ENCODE measurements around the gene SERTAD2.

SERTAD2 gene

GRCh38 chr2:64606479-64607363 lies 47.0 kb downstream of the SERTAD2 start:
- DNase-seq = peak; percentile 47

- DNase-seq = no peak
Measured at GRCh38 chr2:64605991-64606478, 47.7 kb downstream of the SERTAD2 start.

- DNase-seq = no peak
Measured at GRCh38 chr2:64605026-64605471, 48.7 kb downstream of the SERTAD2 start.

DNA sequence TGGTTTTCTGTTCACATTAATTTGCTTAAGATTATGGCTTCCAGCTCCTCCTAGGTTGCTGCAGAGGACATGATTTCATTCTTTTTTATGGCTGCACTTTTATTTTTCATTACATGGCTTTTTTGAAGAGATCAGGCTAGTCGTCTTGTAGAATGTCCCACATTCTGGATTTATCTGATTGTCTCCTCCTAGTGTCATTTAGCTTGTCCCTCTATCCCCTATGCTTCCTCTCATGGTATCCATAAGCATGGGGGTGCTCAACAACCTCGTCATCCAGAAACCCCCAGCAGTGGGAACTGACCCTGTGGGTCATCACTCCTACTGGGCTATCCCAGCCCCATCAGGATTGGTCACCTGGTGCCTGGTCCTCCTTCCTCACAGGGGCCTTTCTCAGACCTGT lies 49.6 kb downstream of the SERTAD2 start:
- no peak for DNase-seq

DNA sequence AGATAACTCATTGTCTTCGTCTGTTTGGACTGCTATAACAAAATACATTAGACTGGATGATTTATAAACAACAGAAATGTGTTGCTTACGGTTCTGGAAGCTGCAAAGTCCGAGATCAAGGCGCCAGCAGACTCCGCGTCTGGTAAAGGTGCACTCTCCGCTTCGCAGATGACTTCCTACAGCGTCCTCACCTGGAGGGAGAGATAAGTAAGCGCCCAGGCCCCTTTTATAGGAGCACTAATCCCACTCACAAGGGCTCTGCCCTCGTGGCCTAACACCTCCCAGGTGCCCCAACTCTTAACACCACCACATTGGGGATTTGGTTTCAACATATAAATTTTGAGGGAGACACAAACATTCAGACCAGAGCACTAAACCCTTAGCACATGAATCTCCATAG lies 51.3 kb downstream of the SERTAD2 start:
- no peak for DNase-seq

DNA sequence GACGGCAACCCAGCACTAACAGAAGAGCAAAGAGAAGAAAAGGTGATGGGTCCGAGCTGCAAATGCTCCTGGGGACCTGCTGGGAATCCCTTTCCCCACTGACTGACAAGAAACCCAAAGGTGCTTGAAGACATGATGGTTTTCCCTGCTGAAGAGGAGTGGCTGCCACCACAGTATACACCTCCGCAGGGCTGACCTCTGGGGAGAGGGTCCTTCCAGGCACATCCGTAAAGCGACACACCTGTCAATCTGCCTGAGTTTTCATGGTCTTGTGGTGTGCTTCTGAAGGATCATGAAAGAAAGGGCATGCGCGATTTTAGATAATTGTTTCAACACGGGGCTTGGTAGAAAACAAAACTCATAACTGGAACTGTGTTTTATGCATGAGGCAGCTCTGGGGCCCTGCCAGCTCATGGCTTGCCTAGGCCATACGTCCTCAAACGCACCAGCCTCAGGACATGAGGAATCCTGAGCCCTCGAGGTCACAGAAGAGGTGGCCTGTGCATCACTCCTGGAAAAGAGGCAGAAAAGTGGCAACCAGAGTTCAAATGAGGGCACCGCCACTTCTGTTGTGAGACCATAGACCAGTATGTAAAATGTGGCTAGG lies 51.8 kb downstream of the SERTAD2 start:
- no peak for DNase-seq

- no peak for DNase-seq
Measured at GRCh38 chr2:64601034-64601754, 52.5 kb downstream of the SERTAD2 start.

GRCh38 chr2:64599469-64599868 lies 54.2 kb downstream of the SERTAD2 start:
- no peak for DNase-seq

GRCh38 chr2:64598226-64598625 lies 55.5 kb downstream of the SERTAD2 start:
- no peak for DNase-seq

DNA sequence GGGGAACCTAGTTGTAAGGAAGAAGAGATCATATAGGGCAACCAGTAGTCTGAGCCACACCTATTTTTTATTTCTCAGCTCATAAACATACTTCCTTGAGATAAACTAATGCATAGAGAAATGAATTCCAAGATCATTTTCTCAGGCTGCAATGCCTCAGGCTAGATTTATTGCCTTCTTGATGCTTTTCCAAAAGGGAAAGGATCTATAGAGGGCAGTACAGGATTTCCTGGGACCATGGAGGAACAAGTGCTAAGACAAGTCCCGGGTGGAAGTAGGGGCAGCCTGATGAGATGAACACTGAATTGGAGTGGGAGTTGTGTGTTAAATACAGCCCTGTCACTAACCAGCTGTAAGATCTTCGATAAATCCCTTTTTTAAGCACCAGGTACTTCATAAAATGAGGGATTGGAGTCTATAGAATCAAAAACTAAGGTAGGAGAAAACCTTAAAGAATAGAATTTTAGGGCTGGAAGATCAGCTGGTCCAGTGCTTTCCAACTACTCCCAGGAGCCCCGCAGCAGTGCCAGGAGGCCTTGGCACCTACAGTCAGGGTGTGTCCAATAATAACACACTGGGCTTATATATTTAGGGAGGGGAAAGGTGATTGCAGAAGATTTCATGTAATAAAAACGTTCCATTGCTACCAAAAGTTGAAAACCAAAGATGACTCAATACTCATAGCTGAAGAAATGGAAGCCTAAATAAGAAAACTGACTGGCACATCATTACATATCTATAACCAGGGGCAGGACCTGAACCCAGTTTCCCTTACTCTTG lies 58.1 kb downstream of the SERTAD2 start:
- peak; percentile 25 for DNase-seq

GRCh38 chr2:64594226-64594989 lies 59.3 kb downstream of the SERTAD2 start:
- DNase-seq = no peak

- no peak for DNase-seq
Measured at GRCh38 chr2:64593035-64593655, 60.6 kb downstream of the SERTAD2 start.

DNA sequence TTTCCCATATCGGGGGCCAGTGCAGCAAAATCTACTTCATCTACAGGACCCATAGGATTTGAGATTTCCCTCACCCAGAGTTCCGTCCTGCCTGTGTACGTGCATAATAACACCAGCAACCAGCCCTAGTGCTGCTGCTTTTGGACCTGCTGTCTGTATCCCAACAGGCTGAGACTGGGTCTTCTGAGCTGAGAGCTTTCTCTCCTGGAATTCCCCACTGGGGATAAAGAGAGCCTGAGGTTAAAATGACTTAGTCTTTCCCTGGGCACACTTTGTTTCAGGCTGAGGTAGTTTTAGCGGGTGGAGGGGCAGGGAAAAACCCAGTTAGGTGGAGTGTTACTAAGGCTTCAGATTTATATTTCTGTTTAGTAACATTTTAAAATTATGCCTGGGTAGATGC lies 62.5 kb downstream of the SERTAD2 start:
- DNase-seq = no peak

DNA sequence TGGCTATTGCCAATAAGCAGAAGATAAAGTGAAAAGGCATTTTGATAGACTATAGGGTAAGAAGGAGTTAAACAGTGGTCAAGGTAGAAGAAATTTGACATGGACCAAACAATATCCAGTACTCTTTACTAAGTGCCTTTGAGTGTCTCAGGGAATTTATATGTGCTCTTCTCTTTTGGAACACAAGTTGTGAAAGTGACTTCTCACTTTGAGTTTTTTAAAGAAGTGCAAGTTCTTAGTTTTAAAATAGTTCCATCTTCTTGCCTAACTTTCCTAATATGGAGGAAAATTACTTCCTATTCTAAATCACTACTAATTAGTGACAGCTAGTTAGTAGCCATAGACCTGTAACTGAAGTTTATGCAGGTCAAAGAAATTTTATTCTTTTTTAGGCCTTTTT lies 66.2 kb downstream of the SERTAD2 start:
- DNase-seq = no peak

GRCh38 chr2:64586883-64587481 lies 66.7 kb downstream of the SERTAD2 start:
- DNase-seq = peak; percentile 34

DNA sequence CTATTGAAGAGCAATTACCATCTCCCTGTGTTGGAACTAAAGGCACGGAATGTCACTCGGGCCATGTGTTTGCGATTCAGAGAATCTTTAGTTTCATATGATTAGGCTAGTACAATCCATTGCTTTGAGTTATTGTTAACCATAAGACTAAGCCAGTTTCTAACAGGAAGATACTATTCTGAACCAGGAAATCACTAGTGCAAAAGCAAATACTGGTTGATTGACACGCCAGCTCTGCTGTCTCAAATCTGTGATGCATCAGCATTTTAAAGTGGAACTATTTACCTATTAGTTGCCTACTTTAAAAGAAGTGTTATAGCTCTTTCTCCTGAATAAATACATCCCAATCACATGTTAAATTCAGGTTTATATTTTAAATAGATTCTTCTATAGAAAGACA lies 67.7 kb downstream of the SERTAD2 start:
- no peak for DNase-seq

DNA sequence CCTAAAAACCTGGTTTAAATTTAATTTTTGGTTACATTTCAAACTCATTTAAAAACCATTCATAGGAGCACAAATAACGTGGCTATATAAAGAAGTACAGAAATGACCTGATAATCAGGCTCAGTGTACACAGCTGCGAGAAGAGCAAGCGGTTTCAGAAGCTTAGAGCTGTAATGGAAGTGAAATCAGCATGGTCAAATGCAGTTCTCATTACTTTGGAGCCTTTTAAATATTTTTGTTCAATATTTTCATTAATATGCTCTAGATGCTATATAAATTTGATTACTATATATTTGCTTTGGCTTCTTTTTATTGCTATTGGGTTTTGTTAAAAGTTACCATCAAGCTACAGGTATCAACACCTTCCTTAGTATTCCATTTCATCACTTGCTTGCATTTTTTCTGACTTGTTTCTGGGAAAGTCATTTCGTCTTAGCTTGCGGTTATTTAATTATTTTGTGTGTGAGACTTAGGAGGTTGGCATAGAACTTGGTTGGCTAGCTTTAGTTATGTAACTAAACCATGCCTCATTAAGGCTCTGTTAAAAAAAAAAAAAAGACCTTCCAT lies 70.9 kb downstream of the SERTAD2 start:
- DNase-seq = peak; percentile 63

DNA sequence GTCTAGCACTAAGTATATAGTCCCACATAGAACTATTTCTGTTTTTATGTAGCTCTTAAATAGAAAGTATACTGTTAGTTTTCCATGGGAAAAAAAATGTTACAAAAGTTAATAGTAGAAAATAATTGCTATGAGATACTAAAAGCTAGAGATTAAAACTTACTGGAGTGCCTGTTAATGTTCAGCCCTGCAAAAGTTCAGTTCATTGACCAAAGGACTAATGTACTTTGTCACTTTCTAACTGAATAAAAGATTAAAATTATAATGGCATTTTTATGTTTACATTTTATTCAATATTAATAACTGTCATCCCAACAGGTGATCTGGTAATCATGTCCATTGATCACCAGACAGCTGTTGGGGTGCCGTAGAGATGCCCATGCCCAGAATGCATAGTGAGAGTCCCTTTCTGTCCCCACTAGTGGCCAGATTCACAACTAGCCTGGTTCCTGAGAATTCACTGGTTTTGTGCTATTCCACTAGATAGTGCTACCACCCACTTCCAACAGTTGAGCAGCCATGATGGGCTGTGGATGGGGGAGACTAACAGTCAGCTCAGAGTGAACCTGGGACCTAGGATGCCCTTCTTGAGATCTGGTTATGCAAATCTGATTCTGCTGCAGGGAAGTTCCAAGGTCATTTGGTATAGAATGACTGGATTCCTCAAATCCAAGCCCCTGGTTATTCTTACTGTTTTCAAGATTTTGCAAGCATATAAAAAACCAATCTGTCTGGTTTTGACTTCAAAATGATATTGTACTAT lies 71.8 kb downstream of the SERTAD2 start:
- DNase-seq = peak; percentile 49

Measured in NCI-H146 (cell line).